ENCODE measurements around the gene JSRP1. TPM values are rescaled to one million over a fixed set of nuclear protein-coding genes. Genes with fewer than 3 reads are reported as not detected.

JSRP1 gene
- total and polyA plus RNA-seq, 2 experiments from 2014 or later = 0.30 to 0.93 TPM

DNA sequence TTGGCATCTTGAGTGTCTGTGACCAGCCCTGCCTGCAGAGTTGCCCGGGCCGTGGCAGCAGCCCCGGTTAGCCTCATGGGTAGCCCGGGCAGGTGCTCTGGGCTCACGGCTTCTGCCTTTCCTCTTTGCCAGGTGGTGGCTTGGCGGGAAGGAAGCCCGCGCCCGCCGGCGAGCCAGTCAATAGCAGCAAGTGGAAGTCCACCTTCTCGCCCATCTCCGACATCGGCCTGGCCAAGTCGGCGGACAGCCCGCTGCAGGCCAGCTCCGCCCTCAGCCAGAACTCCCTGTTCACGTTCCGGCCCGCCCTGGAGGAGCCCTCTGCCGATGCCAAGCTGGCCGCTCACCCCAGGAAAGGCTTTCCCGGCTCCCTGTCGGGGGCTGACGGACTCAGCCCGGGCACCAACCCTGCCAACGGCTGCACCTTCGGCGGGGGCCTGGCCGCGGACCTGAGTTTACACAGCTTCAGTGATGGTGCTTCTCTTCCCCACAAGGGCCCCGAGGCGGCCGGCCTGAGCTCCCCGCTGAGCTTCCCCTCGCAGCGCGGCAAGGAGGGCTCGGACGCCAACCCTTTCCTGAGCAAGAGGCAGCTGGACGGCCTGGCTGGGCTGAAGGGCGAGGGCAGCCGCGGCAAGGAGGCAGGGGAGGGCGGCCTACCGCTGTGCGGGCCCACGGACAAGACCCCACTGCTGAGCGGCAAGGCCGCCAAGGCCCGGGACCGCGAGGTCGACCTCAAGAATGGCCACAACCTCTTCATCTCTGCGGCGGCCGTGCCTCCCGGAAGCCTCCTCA, 30.0 kb downstream of the JSRP1 start:
- Histone ChIP-seq H3K4me2 (no peak overlapping the region), H2AFZ (no peak overlapping the region), H3K27me3 (no peaks in the 10 kb centered on the region), H3K27ac (no peak overlapping the region), H3K9me3 (ENCODE audit: low read depth) (no peaks in the 10 kb centered on the region), H3K36me3 (replicated peaks; ENCODE audit: insufficient read depth, low read depth) (no peaks in the 10 kb centered on the region), H3K4me1 (ENCODE audit: insufficient read depth) (no peaks in the 10 kb centered on the region), H3K9me2 (replicated peaks; ENCODE audit: insufficient read depth) (no peaks in the 10 kb centered on the region), H3K79me2 (no peaks in the 10 kb centered on the region), H4K20me1 (ENCODE audit: insufficient read depth, poor library complexity, severe bottlenecking) (no peaks in the 10 kb centered on the region), H3K4me3 (no peak overlapping the region)
- WGBS (ENCODE audit: low lambda C conversion rate, missing lambda C conversion rate) = 97% methylated on average over 51 of the region's 59 CpGs
- no peak for DNase-seq (ENCODE audit: low spot score)
- no peak for TF ChIP-seq EZH2 (IDR thresholded peaks at IDR 0.05; ENCODE audit: borderline replicate concordance)
- TF ChIP-seq, protein P1, sequence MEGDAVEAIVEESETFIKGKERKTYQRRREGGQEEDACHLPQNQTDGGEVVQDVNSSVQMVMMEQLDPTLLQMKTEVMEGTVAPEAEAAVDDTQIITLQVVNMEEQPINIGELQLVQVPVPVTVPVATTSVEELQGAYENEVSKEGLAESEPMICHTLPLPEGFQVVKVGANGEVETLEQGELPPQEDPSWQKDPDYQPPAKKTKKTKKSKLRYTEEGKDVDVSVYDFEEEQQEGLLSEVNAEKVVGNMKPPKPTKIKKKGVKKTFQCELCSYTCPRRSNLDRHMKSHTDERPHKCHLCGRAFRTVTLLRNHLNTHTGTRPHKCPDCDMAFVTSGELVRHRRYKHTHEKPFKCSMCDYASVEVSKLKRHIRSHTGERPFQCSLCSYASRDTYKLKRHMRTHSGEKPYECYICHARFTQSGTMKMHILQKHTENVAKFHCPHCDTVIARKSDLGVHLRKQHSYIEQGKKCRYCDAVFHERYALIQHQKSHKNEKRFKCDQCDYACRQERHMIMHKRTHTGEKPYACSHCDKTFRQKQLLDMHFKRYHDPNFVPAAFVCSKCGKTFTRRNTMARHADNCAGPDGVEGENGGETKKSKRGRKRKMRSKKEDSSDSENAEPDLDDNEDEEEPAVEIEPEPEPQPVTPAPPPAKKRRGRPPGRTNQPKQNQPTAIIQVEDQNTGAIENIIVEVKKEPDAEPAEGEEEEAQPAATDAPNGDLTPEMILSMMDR (IDR thresholded peaks at IDR 0.05; ENCODE audit: poor library complexity) = no peak
- TF ChIP-seq EZH2phosphoT487 (IDR thresholded peaks at IDR 0.05; ENCODE audit: low read depth, severe bottlenecking, unreplicated experiment) = no peak

GRCh38 chr19:2225415-2226050, 30.7 kb downstream of the JSRP1 start:
- H4K20me1 ChIP-seq (ENCODE audit: insufficient read depth, poor library complexity, severe bottlenecking) = no peaks in the 10 kb centered on the region
- no peaks in the 10 kb centered on the region for H3K79me2 ChIP-seq
- H3K36me3 ChIP-seq (replicated peaks; ENCODE audit: insufficient read depth, low read depth) = no peaks in the 10 kb centered on the region
- WGBS (ENCODE audit: low lambda C conversion rate, missing lambda C conversion rate) = 98% methylated on average over 32 of the region's 32 CpGs
- no peak overlapping the region for H2AFZ ChIP-seq
- no peak overlapping the region for H3K4me2 ChIP-seq
- H3K9me3 ChIP-seq (ENCODE audit: low read depth) = no peaks in the 10 kb centered on the region
- TF ChIP-seq, protein P1 (IDR thresholded peaks at IDR 0.05; ENCODE audit: poor library complexity) = no peak
- TF ChIP-seq EZH2phosphoT487 (IDR thresholded peaks at IDR 0.05; ENCODE audit: low read depth, severe bottlenecking, unreplicated experiment) (no peak), EZH2 (IDR thresholded peaks at IDR 0.05; ENCODE audit: borderline replicate concordance) (no peak)
- H3K27ac ChIP-seq = no peak overlapping the region
- no peaks in the 10 kb centered on the region for H3K4me1 ChIP-seq (ENCODE audit: insufficient read depth)
- H3K9me2 ChIP-seq (replicated peaks; ENCODE audit: insufficient read depth) = no peaks in the 10 kb centered on the region
- H3K27me3 ChIP-seq = no peaks in the 10 kb centered on the region
- H3K4me3 ChIP-seq = no peak overlapping the region
- DNase-seq (ENCODE audit: low spot score) = no peak

- no peak for DNase-seq (ENCODE audit: low spot score)
- TF ChIP-seq EZH2 (IDR thresholded peaks at IDR 0.05; ENCODE audit: borderline replicate concordance) (no peak), EZH2phosphoT487 (IDR thresholded peaks at IDR 0.05; ENCODE audit: low read depth, severe bottlenecking, unreplicated experiment) (no peak)
- TF ChIP-seq, protein P1 (IDR thresholded peaks at IDR 0.05; ENCODE audit: poor library complexity) = no peak
- Histone ChIP-seq H3K9me3 (ENCODE audit: low read depth) (no peaks in the 10 kb centered on the region), H2AFZ (no peak overlapping the region), H3K4me3 (no peak overlapping the region), H3K27me3 (no peaks in the 10 kb centered on the region), H3K79me2 (no peaks in the 10 kb centered on the region), H3K36me3 (replicated peaks; ENCODE audit: insufficient read depth, low read depth) (no peaks in the 10 kb centered on the region), H3K27ac (no peak overlapping the region), H4K20me1 (ENCODE audit: insufficient read depth, poor library complexity, severe bottlenecking) (no peaks in the 10 kb centered on the region), H3K9me2 (replicated peaks; ENCODE audit: insufficient read depth) (no peaks in the 10 kb centered on the region), H3K4me2 (no peak overlapping the region), H3K4me1 (ENCODE audit: insufficient read depth) (no peaks in the 10 kb centered on the region)
- WGBS (ENCODE audit: low lambda C conversion rate, missing lambda C conversion rate) = 90% methylated on average over 13 of the region's 13 CpGs
Observed at GRCh38 chr19:2224754-2225349, 31.4 kb downstream of the JSRP1 start.

All from hepatocyte (in vitro differentiated cells).